A549 (cell line): ENCODE results near the gene CASTOR1. TPM values are rescaled to one million over a fixed set of nuclear protein-coding genes. Genes with fewer than 3 reads are reported as not detected.
A peak's percentile ranks its signal among the peaks of the same experiment; 100 is the strongest.

Experiments used
- RAD21 ChIP-seq, 2 experiments: fragments of >200 bp in 1 of 2; sonication (Bioruptor Twin) in 1 of 2; formaldehyde crosslinking in 1 of 2; IDR thresholded peaks in 1 of 2; conservative IDR thresholded peaks in 1 of 2; 2 replicates in 1 of 2; 3 replicates in 1 of 2; pipeline ENCODE4 v1.6.1; 2012 to 2018; ENCODE audit warnings: inconsistent platforms in 1 of 2
- polyA plus RNA-seq, 4 experiments: library from polyadenylated mRNA; depleted of rRNA in 3 of 4; stranded (reverse); fragments of >200 nt; fragmentation: RNase III in 1 of 4; extraction: RNeasy Plus Mini Kit Qiagen cat#74134 plus additional on column Dnase treatment in 1 of 4; gene quantifications; 2 replicates in 3 of 4; 3 replicates in 1 of 4; pipeline ENCODE4 v1.2.3, GENCODE V29; 2011 to 2017

Gene CASTOR1
- polyA plus RNA-seq, 2 of the 4 experiments (the other 2 are of a cell fraction) = 4.7 to 12.2 TPM

GRCh38 chr22:30235687-30236170, 53.6 kb downstream of the CASTOR1 start (continued):
- TF ChIP-seq RAD21 (conservative IDR thresholded peaks at IDR 0.05 in 1 of 2, IDR thresholded peaks at IDR 0.05 in 1 of 2) = peak in 1 of 2 experiments; percentile 37; a peak in 1 of 5 replicates

Other genes with a start within 250 kb of the CASTOR1 start
- gene HORMAD2, start 209.0 kb downstream of the CASTOR1 start, polyA plus RNA-seq (2011; rRNA removed) = not detected in 2 replicates
- gene HORMAD2, start 209.0 kb downstream of the CASTOR1 start, polyA plus RNA-seq (2017; fragmentation: RNase III; extraction: RNeasy Plus Mini Kit Qiagen cat#74134 plus additional on column Dnase treatment) = not detected in 3 replicates
- gene LIF, start 42.7 kb downstream of the CASTOR1 start, polyA plus RNA-seq (2011; rRNA removed) = 54.5 and 64.7 TPM in 2 replicates
- gene LIF, start 42.7 kb downstream of the CASTOR1 start, polyA plus RNA-seq (2017; fragmentation: RNase III; extraction: RNeasy Plus Mini Kit Qiagen cat#74134 plus additional on column Dnase treatment) = 40.7 to 49.3 TPM (median 44.3 TPM) in 3 replicates
- gene OSM, start 22.7 kb downstream of the CASTOR1 start, polyA plus RNA-seq (2011; rRNA removed) = not detected in 2 replicates
- gene OSM, start 22.7 kb downstream of the CASTOR1 start, polyA plus RNA-seq (2017; fragmentation: RNase III; extraction: RNeasy Plus Mini Kit Qiagen cat#74134 plus additional on column Dnase treatment) = not detected in 3 replicates
- 5.4 and 5.8 TPM in 2 replicates for gene TBC1D10A, start 37.4 kb upstream of the CASTOR1 start, polyA plus RNA-seq (2011; rRNA removed)
- 6.8 to 9.0 TPM (median 8.7 TPM) in 3 replicates for gene TBC1D10A, start 37.4 kb upstream of the CASTOR1 start, polyA plus RNA-seq (2017; fragmentation: RNase III; extraction: RNeasy Plus Mini Kit Qiagen cat#74134 plus additional on column Dnase treatment)
- gene SF3A1, start 67.4 kb upstream of the CASTOR1 start, polyA plus RNA-seq (2011; rRNA removed) = 47.0 and 86.1 TPM in 2 replicates
- 45.4 to 57.9 TPM (median 48.6 TPM) in 3 replicates for gene SF3A1, start 67.4 kb upstream of the CASTOR1 start, polyA plus RNA-seq (2017; fragmentation: RNase III; extraction: RNeasy Plus Mini Kit Qiagen cat#74134 plus additional on column Dnase treatment)
- 1.4 and 2.1 TPM in 2 replicates for gene CCDC157, start 67.5 kb upstream of the CASTOR1 start, polyA plus RNA-seq (2011; rRNA removed)
- gene CCDC157, start 67.5 kb upstream of the CASTOR1 start, polyA plus RNA-seq (2017; fragmentation: RNase III; extraction: RNeasy Plus Mini Kit Qiagen cat#74134 plus additional on column Dnase treatment) = 2.1 to 2.6 TPM (median 2.5 TPM) in 3 replicates
- 16.4 and 19.0 TPM in 2 replicates for gene RNF215, start 97.9 kb upstream of the CASTOR1 start, polyA plus RNA-seq (2011; rRNA removed)
- 18.4 to 23.5 TPM (median 19.5 TPM) in 3 replicates for gene RNF215, start 97.9 kb upstream of the CASTOR1 start, polyA plus RNA-seq (2017; fragmentation: RNase III; extraction: RNeasy Plus Mini Kit Qiagen cat#74134 plus additional on column Dnase treatment)
- 12.5 and 12.8 TPM in 2 replicates for gene SEC14L2, start 107.5 kb upstream of the CASTOR1 start, polyA plus RNA-seq (2011; rRNA removed)
- gene SEC14L2, start 107.5 kb upstream of the CASTOR1 start, polyA plus RNA-seq (2017; fragmentation: RNase III; extraction: RNeasy Plus Mini Kit Qiagen cat#74134 plus additional on column Dnase treatment) = 15.2 to 21.8 TPM (median 17.2 TPM) in 3 replicates
- gene MTFP1, start 136.3 kb upstream of the CASTOR1 start, polyA plus RNA-seq (2011; rRNA removed) = 23.8 and 24.9 TPM in 2 replicates
- 50.3 to 52.5 TPM (median 52.0 TPM) in 3 replicates for gene MTFP1, start 136.3 kb upstream of the CASTOR1 start, polyA plus RNA-seq (2017; fragmentation: RNase III; extraction: RNeasy Plus Mini Kit Qiagen cat#74134 plus additional on column Dnase treatment)
- 0.05 TPM in 1 of 2 replicates, not detected in the other for gene SEC14L3, start 182.5 kb upstream of the CASTOR1 start, polyA plus RNA-seq (2011; rRNA removed)
- gene SEC14L3, start 182.5 kb upstream of the CASTOR1 start, polyA plus RNA-seq (2017; fragmentation: RNase III; extraction: RNeasy Plus Mini Kit Qiagen cat#74134 plus additional on column Dnase treatment) = 0.04 TPM in 1 of 3 replicates, not detected in the others
- 6.7 and 8.8 TPM in 2 replicates for gene SEC14L4, start 216.2 kb upstream of the CASTOR1 start, polyA plus RNA-seq (2011; rRNA removed)
- gene SEC14L4, start 216.2 kb upstream of the CASTOR1 start, polyA plus RNA-seq (2017; fragmentation: RNase III; extraction: RNeasy Plus Mini Kit Qiagen cat#74134 plus additional on column Dnase treatment) = 7.7 to 10.0 TPM (median 9.3 TPM) in 3 replicates